ENCODE data around the gene C1orf226.

Gene C1orf226

GRCh38 chr1:162366149-162366548 lies 15.4 kb upstream of the C1orf226 start:
- no peak for DNase-seq (ENCODE audit: low spot score)

GRCh38 chr1:162366671-162367070 lies 14.9 kb upstream of the C1orf226 start:
- DNase-seq (ENCODE audit: low spot score), result no peak

- DNase-seq (ENCODE audit: low spot score), result no peak
Measured at GRCh38 chr1:162367073-162367472, 14.5 kb upstream of the C1orf226 start.

- DNase-seq (ENCODE audit: low spot score), result no peak
Measured at GRCh38 chr1:162367772-162368171, 13.8 kb upstream of the C1orf226 start.

- DNase-seq (ENCODE audit: low spot score), result no peak
Measured at GRCh38 chr1:162368451-162368850, 13.1 kb upstream of the C1orf226 start.

GRCh38 chr1:162369571-162369970 lies 12.0 kb upstream of the C1orf226 start:
- no peak for DNase-seq (ENCODE audit: low spot score)

- no peak for DNase-seq (ENCODE audit: low spot score)
Measured at GRCh38 chr1:162370161-162370560, 11.4 kb upstream of the C1orf226 start.

- no peak for DNase-seq (ENCODE audit: low spot score)
Measured at GRCh38 chr1:162370721-162371120, 10.8 kb upstream of the C1orf226 start.

- no peak for DNase-seq (ENCODE audit: low spot score)
Measured at GRCh38 chr1:162371611-162372010, 9.9 kb upstream of the C1orf226 start.

GRCh38 chr1:162372159-162373071 lies 9.1 kb upstream of the C1orf226 start:
- no peak for DNase-seq (ENCODE audit: low spot score)

GRCh38 chr1:162373072-162373427 lies 8.5 kb upstream of the C1orf226 start:
- DNase-seq (ENCODE audit: low spot score), result no peak

GRCh38 chr1:162373541-162374260 lies 7.8 kb upstream of the C1orf226 start:
- DNase-seq (ENCODE audit: low spot score), result no peak

GRCh38 chr1:162374406-162374805 lies 7.1 kb upstream of the C1orf226 start:
- DNase-seq (ENCODE audit: low spot score), result no peak

- no peak for DNase-seq (ENCODE audit: low spot score)
Measured at GRCh38 chr1:162375463-162375862, 6.1 kb upstream of the C1orf226 start.

GRCh38 chr1:162376691-162377090 lies 4.8 kb upstream of the C1orf226 start, which contains the start of gene SPATA46:
SPATA46 (minus strand) TSS chr1:162376854; CDS start chr1:162376790, 64 bp downstream.
- no peak for DNase-seq (ENCODE audit: low spot score)

GRCh38 chr1:162380061-162380846 lies 1.3 kb upstream of the C1orf226 start:
- DNase-seq (ENCODE audit: low spot score), result peak; percentile 20

GRCh38 chr1:162381941-162382750 lies 618 bp downstream of the C1orf226 start:
- peak; percentile 29 for DNase-seq (ENCODE audit: low spot score)

GRCh38 chr1:162383091-162383490 lies 1.6 kb downstream of the C1orf226 start:
- DNase-seq (ENCODE audit: low spot score), result no peak

- peak; percentile 29 for DNase-seq (ENCODE audit: low spot score)
Measured at GRCh38 chr1:162383516-162383915, 2.0 kb downstream of the C1orf226 start.

- DNase-seq (ENCODE audit: low spot score), result no peak
Measured at GRCh38 chr1:162384116-162384515, 2.6 kb downstream of the C1orf226 start.

- DNase-seq (ENCODE audit: low spot score), result peak; percentile 49
Measured at GRCh38 chr1:162384601-162385279, 3.2 kb downstream of the C1orf226 start.

Measured in ecto neural progenitor cell (in vitro differentiated cells).